Kidney (tissue), 14 donors: ENCODE data around the gene KDM3B. TPM values are rescaled to one million over a fixed set of nuclear protein-coding genes. Genes with fewer than 3 reads are reported as not detected.
"Not testable (repeated sequence)": the region's sequence is repeated elsewhere in the genome, so short reads cannot be mapped to it uniquely, and the experiment has no call there.

Experiments used
- DNase-seq, 5 donors: peaks; one replicate each; pipeline ENCODE4 v3.0.0-alpha.2; 2013 to 2020
- FAIRE-seq: peaks from 2 replicates; lab custom pipeline; 2012; peaks lifted over from hg19 to GRCh38; lab: Jason Lieb, UNC
- H3K27ac ChIP-seq, 2 donors: one replicate each; pipeline ENCODE4 v1.7.0; 2013; ENCODE audit warnings: low read depth in 2 of 2, low read length in 2 of 2, inconsistent platforms in 1 of 2
- H3K27me3 ChIP-seq: one replicate; pipeline ENCODE4 v1.7.1; 2013; ENCODE audit warnings: low read length, inconsistent platforms; ENCODE audit not compliant: control insufficient read depth, insufficient read depth
- H3K36me3 ChIP-seq, 3 donors: one replicate each; pipeline versions ENCODE4 v1.7.0 to v1.7.1; 2013; ENCODE audit warnings: low read length in 3 of 3, control low read depth in 1 of 3, inconsistent platforms in 1 of 3; ENCODE audit not compliant: insufficient read depth in 3 of 3, control insufficient read depth in 2 of 3
- H3K4me1 ChIP-seq, 3 donors: one replicate each; pipeline versions ENCODE4 v1.7.0 to v1.7.1; 2013; ENCODE audit warnings: low read length in 3 of 3, inconsistent platforms in 1 of 3, low read depth in 1 of 3; ENCODE audit not compliant: control insufficient read depth in 2 of 3, insufficient read depth in 2 of 3
- H3K4me3 ChIP-seq, 3 donors: one replicate each; pipeline versions ENCODE4 v1.7.0 to v1.8.1; 2013; ENCODE audit warnings: low read length in 3 of 3, control low read depth in 1 of 3, inconsistent platforms in 1 of 3
- H3K9ac ChIP-seq, 3 donors: one replicate each; pipeline versions ENCODE4 v1.7.0 to v1.7.1; 2013; ENCODE audit warnings: low read length in 3 of 3, control low read depth in 1 of 3, inconsistent platforms in 1 of 3
- H3K9me3 ChIP-seq, 3 donors: one replicate each; pipeline versions ENCODE4 v1.7.0 to v1.7.1; 2013; ENCODE audit warnings: low read length in 3 of 3, control low read depth in 1 of 3, inconsistent platforms in 1 of 3; ENCODE audit not compliant: control insufficient read depth in 2 of 3, insufficient read depth in 1 of 3
- CTCF ChIP-seq: IDR thresholded peaks from 3 replicates; pipeline ENCODE4 v1.5.1; 2012; ENCODE audit warnings: mild to moderate bottlenecking, moderate library complexity, borderline replicate concordance; ENCODE audit not compliant: insufficient read depth; ENCODE audit errors: extremely low read depth
- intact Hi-C: fragments of 100-400 bp; cut with DNase I; formaldehyde crosslinking; loops from one replicate; pipeline ENCODE4 v1.11.1; 2022
- polyA plus RNA-seq: library from polyadenylated mRNA; stranded (reverse); fragments of 350-450 nt; fragmentation: Illumina TruSeq; extraction: RNeasy Lipid Tissue Mini Kit (QIAGEN cat#74804); gene quantifications from one replicate; pipeline ENCODE4 v1.2.3, GENCODE V29; 2014; ENCODE audit warnings: low read depth, low replicate concordance; ENCODE audit not compliant: insufficient read depth
- total RNA-seq: library from RNA; stranded (reverse); fragmentation: NEBNext Ultra II Directional; extraction: Animal tissue kit (Norgen Biotek cat#: 25700); gene quantifications from one replicate; pipeline ENCODE4 v1.2.1, GENCODE V29; 2021
- donor health status: control.
- donor health status: control.
- donor health status: control.
- donor health status: control.
- donor health status: control.
- donor health status: DM: yes; HTN: yes; CAD: no.
- donor health status: Normal renal cell carcinoma (clear cell type).

Gene KDM3B
- total and polyA plus RNA-seq, 2 donors from 2014 or later: 18.5 to 69.6 TPM

GRCh38 chr5:138382347-138382746, 29.9 kb downstream of the KDM3B start:
- DNase-seq (no peak), FAIRE-seq (no peak)
- no peak overlapping the region for H3K4me3 ChIP-seq
- H3K36me3 ChIP-seq: peaks cover 7 to 42% (median 40%) of the 10 kb centered on the region in 3 donors
- H3K9ac ChIP-seq: no peak overlapping the region
- H3K27ac ChIP-seq: no peak overlapping the region
- no peaks in the 10 kb centered on the region for H3K4me1 ChIP-seq
- H3K27me3 ChIP-seq: no peaks in the 10 kb centered on the region
- H3K9me3 ChIP-seq: no peaks in the 10 kb centered on the region
- no peak for TF ChIP-seq CTCF
- intact Hi-C loops: no loop called here

- H3K36me3 ChIP-seq: peaks cover 3 to 43% (median 29%) of the 10 kb centered on the region in 3 donors
- no peaks in the 10 kb centered on the region for H3K4me1 ChIP-seq
- no peaks in the 10 kb centered on the region for H3K9me3 ChIP-seq
- FAIRE-seq: no peak
- H3K27ac ChIP-seq: no peak overlapping the region
- no peaks in the 10 kb centered on the region for H3K27me3 ChIP-seq
- intact Hi-C loops: no loop called here
- H3K9ac ChIP-seq: no peak overlapping the region
- no peak overlapping the region for H3K4me3 ChIP-seq
- TF ChIP-seq CTCF: no peak
- no peak for DNase-seq
These were observed 33.2 kb downstream of the KDM3B start for GRCh38 chr5:138385660-138386059.

- no peak overlapping the region for H3K9ac ChIP-seq
- TF ChIP-seq CTCF: no peak
- FAIRE-seq (no peak), DNase-seq (no peak)
- H3K9me3 ChIP-seq: no peaks in the 10 kb centered on the region
- H3K27ac ChIP-seq: no peak overlapping the region
- no peaks in the 10 kb centered on the region for H3K27me3 ChIP-seq
- H3K4me1 ChIP-seq: no peaks in the 10 kb centered on the region
- intact Hi-C loops: no loop called here
- H3K36me3 ChIP-seq: peaks cover 3 to 39% (median 30%) of the 10 kb centered on the region in 3 donors
- H3K4me3 ChIP-seq: no peak overlapping the region
These were observed 33.8 kb downstream of the KDM3B start for GRCh38 chr5:138386290-138386689.

GRCh38 chr5:138389332-138389731, 36.8 kb downstream of the KDM3B start:
- H3K4me3 ChIP-seq: no peak overlapping the region
- peaks cover 0 to 44% (median 40%) of the 10 kb centered on the region in 3 donors for H3K36me3 ChIP-seq
- FAIRE-seq (no peak), DNase-seq (no peak)
- H3K9ac ChIP-seq: no peak overlapping the region
- H3K27me3 ChIP-seq: no peaks in the 10 kb centered on the region
- no peak overlapping the region for H3K27ac ChIP-seq
- no peaks in the 10 kb centered on the region for H3K9me3 ChIP-seq
- TF ChIP-seq CTCF: no peak
- H3K4me1 ChIP-seq: no peaks in the 10 kb centered on the region
- intact Hi-C loops: no loop called here

GRCh38 chr5:138389911-138390310, 37.4 kb downstream of the KDM3B start:
- DNase-seq, FAIRE-seq, H3K27me3 ChIP-seq, H3K9ac ChIP-seq, intact Hi-C loops, H3K9me3 ChIP-seq, H3K4me1 ChIP-seq, H3K27ac ChIP-seq, H3K4me3 ChIP-seq: not testable (repeated sequence)
- H3K36me3 ChIP-seq: peaks cover 0 to 48% (median 45%) of the 10 kb centered on the region in 3 donors
